GM18511 (cell line): ENCODE results near the gene GPR34.
A peak's percentile ranks its signal among the peaks of the same experiment; 100 is the strongest.
"Not testable (repeated sequence)": the region's sequence is repeated elsewhere in the genome, so short reads cannot be mapped to it uniquely, and the experiment has no call there.

Source experiments
- ATAC-seq: cut with Tn5 transposase; IDR thresholded peaks from one replicate; pipeline ENCODE4 v1.9.1; 2021; ENCODE audit warnings: mild to moderate bottlenecking, moderate library complexity; ENCODE audit not compliant: unreplicated experiment

The GPR34 gene, protein sequence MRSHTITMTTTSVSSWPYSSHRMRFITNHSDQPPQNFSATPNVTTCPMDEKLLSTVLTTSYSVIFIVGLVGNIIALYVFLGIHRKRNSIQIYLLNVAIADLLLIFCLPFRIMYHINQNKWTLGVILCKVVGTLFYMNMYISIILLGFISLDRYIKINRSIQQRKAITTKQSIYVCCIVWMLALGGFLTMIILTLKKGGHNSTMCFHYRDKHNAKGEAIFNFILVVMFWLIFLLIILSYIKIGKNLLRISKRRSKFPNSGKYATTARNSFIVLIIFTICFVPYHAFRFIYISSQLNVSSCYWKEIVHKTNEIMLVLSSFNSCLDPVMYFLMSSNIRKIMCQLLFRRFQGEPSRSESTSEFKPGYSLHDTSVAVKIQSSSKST

DNA sequence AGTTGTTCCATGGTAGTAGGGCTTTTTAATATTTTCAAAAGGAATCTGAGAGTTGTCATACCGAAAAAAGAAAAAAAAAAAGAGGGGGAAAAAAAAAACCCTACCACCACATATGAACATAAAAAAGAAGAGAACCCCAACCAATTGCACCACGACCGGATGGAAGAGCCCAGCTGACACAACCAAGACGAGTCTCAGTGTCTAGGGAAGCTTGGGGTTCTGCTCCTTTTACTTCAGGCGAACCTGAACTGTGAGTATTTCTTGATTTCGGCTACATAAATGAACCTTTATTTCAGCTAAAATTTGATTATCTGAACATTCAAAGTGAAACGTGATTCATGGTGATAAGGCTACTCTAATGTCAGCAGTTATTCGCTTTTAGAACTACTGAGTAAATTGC lies at the start of gene GPR34:
Gene GPR34, plus strand, starts transcription at position 139 of the 400 bp plus-strand sequence. CDS start 6,661 bp downstream, outside the sequence.
- peak; percentile 46 for ATAC-seq

DNA sequence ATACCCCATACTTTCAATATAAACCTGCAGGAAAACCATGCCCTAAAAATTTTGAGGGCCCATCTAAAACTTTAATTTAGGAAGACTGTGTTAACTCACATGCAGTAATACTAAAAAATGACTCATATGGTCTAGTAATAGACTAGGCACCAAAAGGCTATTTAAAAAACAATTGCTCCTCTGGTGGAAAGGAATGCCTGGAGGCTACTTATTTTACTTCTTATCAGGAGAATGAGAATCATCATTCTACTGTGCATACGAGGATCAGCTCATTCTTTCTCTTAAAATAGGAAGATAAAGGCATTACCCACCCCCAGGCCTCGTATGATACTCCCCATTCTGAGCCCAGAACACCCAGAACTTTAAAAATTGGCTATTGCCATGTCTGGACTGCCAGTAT lies 42.6 kb upstream of the GPR34 start:
- ATAC-seq, result not testable (repeated sequence)

DNA sequence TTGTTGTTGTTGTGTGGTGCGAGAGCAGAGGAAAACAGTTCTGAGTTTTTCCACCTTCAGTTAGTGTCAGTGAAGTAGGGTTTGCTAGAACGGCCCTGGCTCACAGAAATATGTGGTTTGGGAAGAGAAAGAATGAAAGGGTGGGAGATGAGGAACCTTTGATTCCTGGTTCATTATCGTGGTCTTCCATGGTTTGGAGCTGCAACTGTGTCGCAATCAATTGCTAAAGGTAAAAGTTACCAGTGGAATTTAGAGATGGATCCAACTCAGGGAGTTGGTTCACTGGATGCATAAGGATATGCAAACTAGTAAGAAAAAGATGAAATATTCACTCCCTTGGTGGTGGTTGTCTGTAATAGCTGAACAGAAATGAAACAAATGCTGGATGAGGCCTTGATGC lies 35.6 kb upstream of the GPR34 start:
- ATAC-seq, result no peak

DNA sequence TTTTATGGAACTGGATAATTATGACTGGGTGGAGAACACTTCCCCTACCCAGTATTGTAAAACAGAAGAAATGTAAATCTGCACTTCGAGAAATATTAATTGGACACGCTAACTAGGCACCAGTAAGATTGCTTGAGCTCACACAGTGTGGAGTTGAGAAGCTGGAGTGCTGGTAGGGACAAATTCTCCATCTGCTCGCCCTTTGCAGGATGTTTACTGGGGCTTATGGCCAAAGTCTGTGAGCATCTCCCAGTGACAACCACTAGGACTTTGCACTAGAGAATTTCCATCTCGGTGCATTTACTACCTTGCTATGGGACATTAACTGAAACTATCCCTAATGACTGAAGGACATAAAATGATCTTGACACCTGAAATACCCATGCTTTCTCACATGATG lies 33.7 kb upstream of the GPR34 start:
- ATAC-seq, result no peak

DNA sequence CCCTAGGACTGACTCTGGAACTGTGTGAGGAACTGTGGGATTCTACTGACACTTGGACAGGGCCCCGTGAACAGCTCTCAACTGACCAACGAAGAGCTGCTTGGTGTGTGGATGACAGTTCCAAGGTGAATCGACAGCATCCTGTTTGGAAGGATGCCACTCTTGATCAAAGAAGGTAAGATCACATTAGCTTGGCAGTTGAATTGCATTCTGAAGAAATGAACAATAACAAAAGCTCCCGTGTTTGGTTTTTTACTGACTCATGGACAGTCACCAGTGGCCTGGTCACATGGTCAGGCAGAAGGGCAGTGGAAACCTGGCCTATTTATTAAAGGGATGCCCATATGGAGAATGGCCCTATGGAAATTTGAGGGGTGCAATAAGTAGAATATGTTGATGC lies 33.1 kb upstream of the GPR34 start:
- ATAC-seq, result no peak

DNA sequence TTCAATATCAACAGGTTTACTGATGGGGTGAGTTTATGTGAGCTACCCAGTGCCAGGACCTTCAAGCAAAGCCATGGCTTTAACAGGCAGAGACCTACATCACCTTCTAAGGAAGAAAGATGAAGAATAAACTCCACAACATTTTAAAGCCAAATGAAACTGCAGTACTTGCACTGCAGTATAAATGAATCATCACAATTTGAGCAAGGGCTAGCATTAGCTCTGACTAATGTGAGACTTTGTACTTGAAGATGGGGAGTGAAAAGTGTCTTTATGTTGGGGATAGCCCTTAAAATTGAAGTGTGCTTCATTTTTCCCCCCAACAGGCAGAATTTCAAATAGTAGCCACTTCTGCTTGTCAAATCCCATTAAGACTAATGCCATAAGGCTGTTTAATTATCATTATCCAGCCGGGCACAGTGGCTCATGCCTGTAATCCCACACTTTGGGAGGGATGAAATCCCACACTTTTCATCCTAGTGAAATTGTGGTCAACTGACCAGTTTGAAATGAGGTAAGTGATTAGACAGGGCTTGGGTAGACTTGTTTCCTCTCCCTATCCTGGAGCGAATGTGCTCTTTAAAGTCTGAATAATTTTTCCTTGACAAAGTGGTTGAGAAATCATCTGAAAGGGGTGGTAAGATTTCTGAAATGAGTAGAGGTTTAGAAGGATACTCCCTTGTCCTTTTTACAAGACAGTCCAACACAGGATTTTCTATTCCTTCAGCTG lies 27.2 kb upstream of the GPR34 start:
- ATAC-seq, result no peak

DNA sequence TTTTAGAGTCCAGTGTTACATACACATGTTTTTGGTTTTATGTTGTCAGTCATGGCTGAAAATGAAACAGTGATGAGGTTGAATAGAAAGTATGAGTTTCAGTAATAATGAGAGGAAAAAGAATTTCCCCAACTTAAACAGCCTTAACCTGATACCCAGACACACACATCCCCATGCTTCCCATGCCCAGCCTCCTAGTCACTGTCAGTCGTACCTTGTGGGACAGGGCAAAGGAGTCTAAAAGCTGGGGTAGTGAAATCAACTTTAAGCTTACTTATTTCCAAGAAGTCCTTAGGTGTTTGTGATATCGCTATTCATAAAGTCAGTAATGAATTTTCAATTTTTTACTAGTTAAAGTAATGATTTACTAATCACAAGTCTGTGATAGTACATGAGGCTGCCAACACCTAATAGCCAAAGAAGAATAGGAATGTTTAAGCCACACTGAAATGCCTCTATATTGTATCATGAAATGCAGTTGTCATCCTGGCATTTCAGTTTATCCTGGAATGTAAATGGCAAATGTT lies 24.3 kb upstream of the GPR34 start:
- peak; percentile 89 for ATAC-seq

DNA sequence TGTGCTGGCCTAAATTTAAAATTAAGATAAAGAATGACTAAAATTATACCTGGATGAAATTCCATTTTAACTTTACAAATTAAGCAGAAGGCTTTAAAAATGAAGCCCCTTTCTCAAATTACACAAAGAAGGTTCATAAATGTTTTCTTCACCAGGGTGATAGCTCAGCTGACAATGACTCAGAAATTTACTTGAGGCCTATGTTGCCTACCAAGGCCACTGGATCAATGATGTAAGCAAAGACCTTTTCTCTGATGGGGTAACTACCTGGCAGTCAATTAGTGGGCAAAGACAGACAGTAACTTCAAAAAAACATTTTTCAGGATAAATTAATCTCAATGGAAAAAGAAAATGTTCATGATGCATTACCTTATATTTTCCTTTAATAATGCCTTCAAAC lies 23.9 kb upstream of the GPR34 start:
- ATAC-seq, result no peak

DNA sequence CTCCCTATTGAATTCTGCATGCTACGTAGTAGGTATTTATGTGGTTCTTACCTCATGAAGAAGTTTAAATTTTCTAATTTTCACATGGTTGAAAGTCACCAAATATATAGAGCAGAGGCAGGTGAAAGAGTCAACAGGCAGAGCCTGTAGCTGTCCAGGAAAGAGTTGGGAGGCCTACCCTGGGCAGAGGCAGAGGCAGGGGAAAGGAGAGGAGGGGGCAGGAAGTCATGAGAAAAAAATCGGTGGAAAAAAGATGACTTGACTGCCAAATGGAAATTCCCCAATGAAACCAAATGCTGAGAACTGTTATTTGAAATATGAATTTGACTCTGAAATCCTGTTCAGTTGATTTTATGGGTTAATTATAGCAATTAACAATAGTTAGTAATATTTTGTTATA lies 23.1 kb upstream of the GPR34 start:
- ATAC-seq, result no peak

DNA sequence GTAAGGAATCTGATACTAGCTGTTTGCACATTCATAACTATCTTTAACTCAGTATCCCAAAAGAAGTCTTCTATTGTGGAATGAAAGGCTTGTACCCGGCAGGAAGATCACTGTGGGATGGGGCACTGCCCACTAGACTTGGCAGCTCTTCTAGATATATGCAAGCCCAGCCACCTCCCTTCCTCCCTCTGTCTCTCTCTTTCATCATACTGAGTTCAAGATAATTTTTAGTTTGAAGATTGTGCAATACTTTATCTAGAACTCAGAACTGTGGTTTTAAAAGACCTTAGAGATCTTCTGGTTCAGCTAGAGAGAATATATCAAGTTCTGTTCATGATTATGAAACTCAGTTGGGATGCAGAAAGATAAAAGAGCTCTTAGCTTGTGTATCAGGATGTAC lies 22.5 kb upstream of the GPR34 start:
- no peak for ATAC-seq

DNA sequence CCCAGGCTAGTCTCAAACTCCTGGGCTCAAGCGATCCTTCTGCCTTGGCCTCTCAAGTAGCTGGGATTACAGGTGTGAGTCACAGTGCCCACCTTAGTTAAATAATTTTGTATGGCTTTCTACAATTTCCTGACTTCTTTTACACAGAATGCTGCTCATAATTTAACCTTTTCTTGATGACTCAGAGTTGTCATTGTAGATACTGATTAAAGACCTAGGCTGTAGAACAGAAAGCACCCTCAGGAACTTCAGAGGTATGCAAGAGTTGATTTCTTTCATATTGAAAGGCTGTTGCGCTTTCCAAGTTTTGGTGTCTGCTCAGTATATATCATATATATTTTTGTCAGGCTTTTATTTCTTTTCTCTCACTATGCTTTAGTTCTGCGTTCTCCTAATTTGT lies 21.1 kb upstream of the GPR34 start:
- ATAC-seq, result no peak

DNA sequence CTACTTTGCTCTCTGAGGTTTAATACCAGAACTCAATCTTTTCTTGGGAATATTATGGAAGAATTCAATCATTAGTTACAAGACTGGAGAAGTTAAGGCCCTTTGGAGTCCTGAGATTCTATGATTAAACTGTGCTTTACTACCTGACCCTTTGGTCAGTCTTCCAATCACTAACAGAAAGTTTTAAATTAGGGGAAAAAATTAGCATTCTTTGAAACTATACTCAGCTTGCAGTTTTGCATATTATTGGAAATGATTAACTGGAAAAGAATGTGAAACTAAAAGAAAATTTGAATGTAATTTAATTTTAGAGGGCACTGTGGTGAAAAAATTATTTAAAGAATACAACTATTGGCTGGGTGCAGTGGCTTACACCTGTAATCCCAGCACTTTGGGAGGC lies 18.7 kb upstream of the GPR34 start:
- ATAC-seq, result no peak

DNA sequence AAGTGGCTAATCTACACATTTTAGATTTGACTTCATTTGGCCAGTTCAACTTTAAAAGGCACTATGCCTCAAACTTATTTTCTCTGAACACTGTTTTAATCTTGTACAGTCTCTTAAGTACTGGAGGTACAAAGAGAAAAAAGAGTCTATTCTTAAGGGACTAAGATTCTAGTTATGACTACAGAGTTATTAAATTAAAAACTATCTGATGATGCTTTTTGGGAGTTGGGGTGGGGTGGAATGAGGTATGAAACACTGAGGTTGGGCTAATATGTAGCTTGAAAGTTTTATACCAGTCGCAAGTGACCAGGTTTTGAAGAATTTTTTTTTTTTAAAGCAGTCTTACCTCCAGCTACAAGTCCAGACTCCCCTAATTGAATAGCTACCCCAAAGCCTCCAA lies 17.7 kb upstream of the GPR34 start:
- ATAC-seq, result peak; percentile 59

DNA sequence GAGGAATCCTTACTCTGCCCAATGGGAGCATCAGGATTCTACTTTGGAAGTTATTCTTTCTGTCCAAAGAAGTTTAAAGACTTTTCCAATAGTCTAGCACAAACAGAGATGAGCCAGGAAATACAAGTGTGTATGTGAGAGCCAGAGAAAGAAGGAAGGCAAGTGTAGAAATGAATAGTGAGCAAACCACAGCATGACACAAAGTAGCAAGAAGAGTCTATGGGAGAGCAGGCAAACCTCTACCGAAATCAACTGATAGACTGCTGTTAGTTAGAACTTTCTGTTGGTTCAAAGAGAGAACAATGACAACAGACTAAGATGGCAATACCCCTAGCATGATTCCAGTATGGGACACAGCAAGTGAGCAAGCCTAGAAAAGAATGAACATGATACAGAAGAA lies 16.1 kb upstream of the GPR34 start:
- no peak for ATAC-seq

DNA sequence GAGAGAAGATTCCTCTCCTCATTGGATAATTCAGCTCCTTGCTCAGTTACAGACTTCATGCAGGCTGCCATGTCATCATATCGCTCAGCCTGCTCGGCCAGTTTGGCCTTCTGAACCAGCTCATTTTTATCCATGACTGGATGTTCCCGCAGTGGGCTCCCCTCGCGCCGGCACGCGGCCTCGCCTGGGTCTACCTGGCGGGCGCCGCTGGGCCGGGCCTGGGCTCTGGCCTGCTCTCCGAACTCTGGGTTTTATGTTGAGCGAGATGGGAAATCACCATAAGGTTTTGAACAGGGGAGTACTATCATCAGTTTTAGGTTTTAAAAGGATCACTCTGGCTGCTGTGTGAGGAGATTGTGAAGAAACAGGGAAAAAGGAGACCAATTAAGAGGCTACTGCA lies 12.4 kb upstream of the GPR34 start:
- not testable (repeated sequence) for ATAC-seq

DNA sequence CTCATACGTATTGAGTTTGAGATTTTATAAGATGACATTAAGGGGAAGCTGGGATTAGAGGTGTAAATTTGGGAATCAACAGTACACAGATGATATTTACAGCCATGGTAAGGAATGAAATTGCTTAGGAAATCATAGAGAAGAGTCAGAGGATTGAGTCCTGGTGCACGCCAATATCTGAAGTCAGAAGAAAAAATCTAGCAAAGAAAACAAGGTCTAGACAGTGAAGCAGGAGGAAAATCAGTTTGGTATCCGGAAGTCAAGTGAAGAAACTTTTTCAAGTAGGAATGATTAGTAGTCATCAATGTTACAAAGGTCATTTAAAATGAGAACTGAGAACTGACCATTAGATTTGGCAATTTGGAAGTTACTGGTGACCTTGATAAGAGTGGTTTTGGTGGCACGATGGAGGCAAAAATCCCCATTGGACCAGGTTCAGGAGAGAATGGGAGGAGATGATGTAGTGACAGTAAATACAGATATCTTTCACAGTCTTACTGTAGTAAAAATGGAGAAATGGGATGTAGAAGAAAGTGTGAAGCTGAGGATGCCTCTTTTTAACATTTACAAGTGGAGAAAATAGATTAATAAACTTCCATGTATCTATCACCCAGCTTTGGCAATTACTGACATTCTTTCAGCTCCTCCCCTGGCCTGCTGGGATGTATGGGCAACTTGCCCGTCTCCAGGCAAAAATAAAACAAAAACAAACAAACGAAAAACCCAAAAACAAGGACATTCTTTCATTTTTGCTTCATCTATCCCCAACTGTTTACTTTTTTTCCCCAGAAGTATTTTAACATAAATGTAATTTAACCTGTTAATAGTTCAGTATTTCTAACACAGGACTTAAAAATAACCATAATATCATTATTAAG lies 11.4 kb upstream of the GPR34 start:
- ATAC-seq, result no peak

DNA sequence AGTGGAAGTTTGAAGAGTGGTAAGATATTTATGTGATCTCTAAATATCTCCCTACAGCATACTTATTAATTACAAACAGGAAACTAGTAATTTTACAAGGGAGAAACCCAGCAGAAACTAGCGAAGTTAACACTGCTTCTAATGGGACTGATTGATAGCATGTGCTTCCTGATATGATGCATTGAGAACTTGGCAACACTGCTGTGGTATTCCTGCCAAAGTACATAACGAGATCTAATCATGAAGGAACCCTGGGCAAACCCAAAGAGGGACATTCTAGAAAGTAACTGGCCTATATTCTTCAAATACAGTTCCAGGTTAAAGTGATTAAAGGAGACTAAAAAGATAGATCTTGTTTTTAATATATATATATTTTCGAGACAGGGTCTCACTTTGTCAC lies 4.6 kb upstream of the GPR34 start:
- no peak for ATAC-seq

DNA sequence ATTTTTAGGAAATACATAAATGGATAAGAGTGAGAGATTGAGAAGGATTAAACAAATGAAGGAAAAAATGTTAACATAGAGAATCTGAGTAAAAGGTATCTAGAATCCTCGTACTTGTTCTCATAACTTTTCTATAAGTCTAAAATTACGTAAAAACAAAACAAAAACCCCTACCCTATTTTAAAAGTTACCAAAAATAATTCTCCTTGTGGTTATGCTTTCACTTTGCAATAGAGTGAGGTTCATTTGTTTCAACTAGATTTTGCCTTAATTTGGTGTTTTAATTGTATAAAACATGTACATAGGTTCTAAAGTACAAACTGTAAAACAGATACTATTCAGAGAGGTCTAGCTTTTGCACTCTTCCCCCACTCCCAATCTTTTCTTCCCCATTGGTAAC lies 3.8 kb upstream of the GPR34 start:
- no peak for ATAC-seq

DNA sequence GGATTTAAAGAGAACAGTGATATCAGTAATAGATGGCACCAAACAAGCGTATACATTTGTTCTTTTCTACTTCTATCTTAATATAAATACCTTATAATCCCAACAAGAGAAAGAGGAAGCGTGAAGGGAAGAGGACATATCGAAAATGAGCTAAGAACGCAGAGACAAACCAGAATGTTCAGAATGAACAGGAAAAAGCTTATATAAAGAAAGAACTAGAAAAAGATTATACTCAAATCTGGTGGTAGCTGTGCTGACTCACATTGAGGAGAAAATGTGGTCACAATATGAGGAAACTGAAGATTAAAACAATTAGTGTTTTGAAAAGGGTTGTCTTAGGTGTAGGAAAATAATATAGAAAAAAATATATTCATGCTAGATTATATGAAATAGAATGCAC lies 2.0 kb upstream of the GPR34 start:
- ATAC-seq, result no peak

DNA sequence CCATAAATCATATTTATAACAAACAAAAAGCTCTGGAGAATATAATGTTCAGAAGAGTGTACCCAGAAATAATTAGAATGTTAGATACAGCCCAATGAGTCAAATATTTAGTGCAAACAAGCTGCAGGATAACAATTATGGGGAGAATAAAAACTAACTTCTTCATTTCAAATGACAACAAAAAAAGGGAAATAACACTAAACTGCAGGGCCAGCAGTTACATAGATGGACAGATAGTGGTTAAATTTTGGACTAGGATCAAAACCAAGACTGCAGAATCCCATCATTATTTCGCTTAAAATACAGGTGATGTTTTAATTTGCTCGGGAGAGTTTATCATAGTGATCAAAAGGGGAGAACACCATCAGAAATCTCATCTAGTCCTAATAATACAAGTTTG lies 617 bp upstream of the GPR34 start:
- no peak for ATAC-seq

DNA sequence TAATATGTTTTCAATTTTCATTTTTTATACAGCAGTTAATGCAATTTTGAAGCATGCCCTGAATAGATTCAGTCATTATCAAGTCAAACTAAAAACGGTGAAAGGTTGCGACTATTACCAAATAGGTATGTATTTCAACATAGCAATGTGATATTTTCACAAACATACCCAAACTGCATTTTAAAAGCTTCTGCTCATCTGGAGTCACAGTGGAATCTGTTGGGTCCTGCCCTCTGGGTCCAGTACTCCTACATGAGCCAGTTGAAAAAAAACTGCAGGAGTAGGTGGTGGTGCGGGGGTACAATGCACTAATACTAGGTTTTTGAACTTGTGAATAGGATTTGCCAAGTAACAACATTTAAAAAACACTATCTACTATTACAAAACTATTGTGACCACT lies 938 bp downstream of the GPR34 start:
- no peak for ATAC-seq
